IPS-18c (cell line): ENCODE results near the gene HIVEP1.

ENCODE experiments used
- H3K4me3 ChIP-seq: 2 replicates; pipeline ENCODE4 v1.7.0; 2013; ENCODE audit warnings: low read depth, mild to moderate bottlenecking, low read length, moderate library complexity; ENCODE audit not compliant: insufficient read depth
- H3K9me3 ChIP-seq: one replicate; pipeline ENCODE4 v1.6.1; 2013; ENCODE audit warnings: mild to moderate bottlenecking, low read length, moderate library complexity; ENCODE audit not compliant: control insufficient read depth, insufficient read depth

Gene HIVEP1

GRCh38 chr6:12198851-12199250 is 186.7 kb downstream of the HIVEP1 start:
- H3K4me3 ChIP-seq = no peak overlapping the region
- H3K9me3 ChIP-seq = no peaks in the 10 kb centered on the region

GRCh38 chr6:12200015-12200564 is 188.0 kb downstream of the HIVEP1 start:
- Histone ChIP-seq H3K4me3 (no peak overlapping the region), H3K9me3 (no peaks in the 10 kb centered on the region)

- Histone ChIP-seq H3K4me3 (no peak overlapping the region), H3K9me3 (no peaks in the 10 kb centered on the region)
Measured at GRCh38 chr6:12200761-12201160, 188.6 kb downstream of the HIVEP1 start.

- H3K9me3 ChIP-seq = no peaks in the 10 kb centered on the region
- no peak overlapping the region for H3K4me3 ChIP-seq
Measured at GRCh38 chr6:12203001-12203400, 190.9 kb downstream of the HIVEP1 start.

GRCh38 chr6:12208190-12208589 is 196.1 kb downstream of the HIVEP1 start:
- Histone ChIP-seq H3K9me3 (no peaks in the 10 kb centered on the region), H3K4me3 (no peak overlapping the region)

GRCh38 chr6:12208673-12209072 is 196.6 kb downstream of the HIVEP1 start:
- H3K9me3 ChIP-seq = no peaks in the 10 kb centered on the region
- no peak overlapping the region for H3K4me3 ChIP-seq
